Measurements from ENCODE around the gene NEK1.

DNA sequence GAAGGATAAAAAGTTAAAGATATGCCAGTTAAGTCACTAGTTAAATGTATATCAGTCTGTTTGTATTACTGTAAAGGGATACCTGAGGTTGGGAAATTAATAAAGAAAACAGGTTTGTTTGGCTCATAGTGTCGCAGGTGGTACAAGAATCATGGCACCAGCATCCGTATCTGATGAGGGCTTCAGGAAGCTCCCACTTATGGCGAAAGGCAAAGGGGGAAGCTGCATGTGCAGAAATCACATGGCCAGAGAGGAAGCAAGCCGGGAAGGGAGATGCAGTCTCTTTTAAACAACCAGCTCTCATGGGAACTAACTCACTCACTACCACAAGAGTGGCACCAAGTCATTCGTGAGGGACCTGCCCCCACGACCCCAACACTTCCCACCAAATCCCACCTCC, 249.8 kb downstream of the NEK1 start:
- TF ChIP-seq, protein P1, sequence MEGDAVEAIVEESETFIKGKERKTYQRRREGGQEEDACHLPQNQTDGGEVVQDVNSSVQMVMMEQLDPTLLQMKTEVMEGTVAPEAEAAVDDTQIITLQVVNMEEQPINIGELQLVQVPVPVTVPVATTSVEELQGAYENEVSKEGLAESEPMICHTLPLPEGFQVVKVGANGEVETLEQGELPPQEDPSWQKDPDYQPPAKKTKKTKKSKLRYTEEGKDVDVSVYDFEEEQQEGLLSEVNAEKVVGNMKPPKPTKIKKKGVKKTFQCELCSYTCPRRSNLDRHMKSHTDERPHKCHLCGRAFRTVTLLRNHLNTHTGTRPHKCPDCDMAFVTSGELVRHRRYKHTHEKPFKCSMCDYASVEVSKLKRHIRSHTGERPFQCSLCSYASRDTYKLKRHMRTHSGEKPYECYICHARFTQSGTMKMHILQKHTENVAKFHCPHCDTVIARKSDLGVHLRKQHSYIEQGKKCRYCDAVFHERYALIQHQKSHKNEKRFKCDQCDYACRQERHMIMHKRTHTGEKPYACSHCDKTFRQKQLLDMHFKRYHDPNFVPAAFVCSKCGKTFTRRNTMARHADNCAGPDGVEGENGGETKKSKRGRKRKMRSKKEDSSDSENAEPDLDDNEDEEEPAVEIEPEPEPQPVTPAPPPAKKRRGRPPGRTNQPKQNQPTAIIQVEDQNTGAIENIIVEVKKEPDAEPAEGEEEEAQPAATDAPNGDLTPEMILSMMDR (IDR thresholded peaks at IDR 0.05; ENCODE audit: insufficient read depth, low read depth, low read length): no peak
- TF ChIP-seq EZH2 (IDR thresholded peaks at IDR 0.05; ENCODE audit: insufficient read depth, low read length): no peak

Data from astrocyte (in vitro differentiated cells and primary cell).